H1 (cell line): ENCODE measurements around the gene MMP25. TPM values are rescaled to one million over a fixed set of nuclear protein-coding genes. Genes with fewer than 3 reads are reported as not detected.
"Not testable (repeated sequence)": the region's sequence is repeated elsewhere in the genome, so short reads cannot be mapped to it uniquely, and the experiment has no call there.

Experiments
- CTCF ChIA-PET: fragments of 300-600 bp; sonication (Branson Sonifier 250); formaldehyde crosslinking; loops from one replicate; lab custom pipeline; 2021; ENCODE audit not compliant: partially characterized antibody; lab: Charles Lee
- POLR2A ChIA-PET: fragments of 300-600 bp; sonication (Branson Sonifier 250); formaldehyde crosslinking; loops from one replicate; lab custom pipeline; 2021; ENCODE audit warnings: inconsistent platforms; ENCODE audit not compliant: partially characterized antibody; lab: Charles Lee
- DNase-seq, 2 experiments: peaks; one replicate each; pipeline versions ENCODE4 v3.0.0 to v3.0.0-alpha.2; 2010 to 2022; ENCODE audit warnings: low spot score in 2 of 2, low read depth in 1 of 2, mixed read lengths in 1 of 2
- FAIRE-seq: peaks from 2 replicates; lab custom pipeline; 2011; peaks lifted over from hg19 to GRCh38; lab: Jason Lieb, UNC
- H2AFZ ChIP-seq: 2 replicates; pipeline ENCODE4 v1.8.1; 2012; ENCODE audit warnings: low read length, inconsistent platforms
- H2AK5ac ChIP-seq: 2 replicates; pipeline ENCODE4 v1.6.1; 2013; ENCODE audit warnings: low read depth, low read length
- H2BK120ac ChIP-seq: replicated peaks from 2 replicates; pipeline ENCODE3; 2013; ENCODE audit warnings: low read depth, low read length, inconsistent platforms
- H2BK12ac ChIP-seq: 2 replicates; pipeline ENCODE4 v1.6.1; 2013; ENCODE audit warnings: low read depth, low read length
- H2BK15ac ChIP-seq: 2 replicates; pipeline ENCODE4 v1.6.1; 2013; ENCODE audit warnings: low read length
- H2BK20ac ChIP-seq: 2 replicates; pipeline ENCODE4 v1.6.1; 2013; ENCODE audit warnings: low read length
- H2BK5ac ChIP-seq: 2 replicates; pipeline ENCODE4 v1.6.1; 2013; ENCODE audit warnings: low read depth, low read length
- H3K14ac ChIP-seq: 2 replicates; pipeline ENCODE4 v1.6.1; 2013; ENCODE audit warnings: inconsistent platforms; ENCODE audit not compliant: insufficient read length
- H3K18ac ChIP-seq: 2 replicates; pipeline ENCODE4 v1.6.1; 2013; ENCODE audit warnings: low read length; ENCODE audit errors: extremely low read depth
- H3K23ac ChIP-seq: 2 replicates; pipeline ENCODE4 v1.6.1; 2013; ENCODE audit warnings: inconsistent platforms; ENCODE audit not compliant: insufficient read length
- H3K23me2 ChIP-seq: 2 replicates; pipeline ENCODE4 v1.6.1; 2013; ENCODE audit warnings: low read depth, low read length
- H3K27ac ChIP-seq: 2 replicates; pipeline ENCODE4 v1.6.1; 2011; ENCODE audit warnings: low read depth, low read length, inconsistent platforms
- H3K27me3 ChIP-seq, 4 experiments: replicated peaks in 1 of 4; 1 replicate in 1 of 4; 2 replicates in 3 of 4; pipeline versions ENCODE4 v1.6.1 to v1.8.1; 2011 to 2013; ENCODE audit warnings: low read length in 3 of 4, mild to moderate bottlenecking in 3 of 4, inconsistent platforms in 2 of 4, mixed read lengths in 2 of 4, moderate library complexity in 1 of 4; ENCODE audit not compliant: control insufficient read depth in 3 of 4, insufficient read depth in 3 of 4; ENCODE audit errors: extremely low read depth in 1 of 4
- H3K36me3 ChIP-seq, 4 experiments: 2 replicates each; pipeline versions ENCODE4 v1.6.1 to v1.8.1; 2011 to 2013; ENCODE audit warnings: mild to moderate bottlenecking in 4 of 4, low read length in 3 of 4, moderate library complexity in 2 of 4, control low read depth in 1 of 4, inconsistent platforms in 1 of 4; ENCODE audit not compliant: insufficient read depth in 4 of 4, control insufficient read depth in 2 of 4
- H3K4ac ChIP-seq: replicated peaks from 2 replicates; pipeline ENCODE3; 2013; ENCODE audit warnings: low read length, low read depth, mixed read lengths, inconsistent platforms; ENCODE audit not compliant: insufficient read length
- H3K4me1 ChIP-seq, 4 experiments: replicated peaks in 1 of 4; 1 replicate in 1 of 4; 2 replicates in 3 of 4; pipeline versions ENCODE4 v1.6.1 to v1.8.1; 2011 to 2013; ENCODE audit warnings: low read length in 3 of 4, inconsistent platforms in 2 of 4, mixed read lengths in 1 of 4; ENCODE audit not compliant: insufficient read depth in 4 of 4, control insufficient read depth in 3 of 4
- H3K4me2 ChIP-seq, 2 experiments: 2 replicates each; pipeline versions ENCODE4 v1.6.1 to v1.8.1; 2011 to 2013; ENCODE audit warnings: low read depth in 2 of 2, low read length in 2 of 2, control low read depth in 1 of 2, inconsistent platforms in 1 of 2, mild to moderate bottlenecking in 1 of 2; ENCODE audit not compliant: insufficient read depth in 1 of 2
- H3K4me3 ChIP-seq, 4 experiments: fragments of 200-600, 300-600 bp in 1 of 4; sonication (generic), shearing (Covaris generic), sonication (Bioruptor Twin) in 1 of 4; 2 replicates each; pipeline versions ENCODE4 v1.5.1 to v1.8.1; 2011 to 2016; ENCODE audit warnings: low read length in 4 of 4, low read depth in 3 of 4, control low read depth in 2 of 4, inconsistent platforms in 2 of 4, mild to moderate bottlenecking in 2 of 4, mixed read lengths in 1 of 4, moderate library complexity in 1 of 4; ENCODE audit not compliant: insufficient read depth in 2 of 4; ENCODE audit errors: extremely low read depth in 1 of 4
- H3K56ac ChIP-seq: replicated peaks from 2 replicates; pipeline ENCODE3; 2013; ENCODE audit warnings: low read depth, mild to moderate bottlenecking, mixed read lengths, low read length, inconsistent platforms; ENCODE audit not compliant: insufficient read length
- H3K79me1 ChIP-seq: 2 replicates; pipeline ENCODE4 v1.6.1; 2013; ENCODE audit warnings: low read depth, low read length, control low read depth
- H3K79me2 ChIP-seq, 2 experiments: 2 replicates each; pipeline versions ENCODE4 v1.6.1 to v1.8.1; 2012 to 2013; ENCODE audit warnings: low read length in 2 of 2, mild to moderate bottlenecking in 2 of 2, inconsistent platforms in 1 of 2; ENCODE audit not compliant: insufficient read depth in 2 of 2, control insufficient read depth in 1 of 2
- H3K9ac ChIP-seq, 4 experiments: replicated peaks in 1 of 4; 1 replicate in 1 of 4; 2 replicates in 3 of 4; pipeline versions ENCODE4 v1.6.1 to v1.8.1; 2011 to 2013; ENCODE audit warnings: low read depth in 3 of 4, low read length in 3 of 4, control low read depth in 2 of 4, mild to moderate bottlenecking in 2 of 4, moderate library complexity in 2 of 4, inconsistent platforms in 1 of 4; ENCODE audit errors: extremely low read depth in 1 of 4
- H3K9me3 ChIP-seq, 2 experiments: 2 replicates each; pipeline versions ENCODE4 v1.6.1 to v1.8.1; 2012 to 2013; ENCODE audit warnings: mild to moderate bottlenecking in 2 of 2, moderate library complexity in 2 of 2, control low read depth in 1 of 2, inconsistent platforms in 1 of 2, low read depth in 1 of 2, low read length in 1 of 2, mixed read lengths in 1 of 2; ENCODE audit not compliant: insufficient read depth in 2 of 2
- H4K20me1 ChIP-seq, 2 experiments: replicated peaks in 1 of 2; 2 replicates each; pipeline versions ENCODE3 to v1.8.1; 2011 to 2013; ENCODE audit warnings: inconsistent platforms in 2 of 2, low read length in 2 of 2, mild to moderate bottlenecking in 1 of 2; ENCODE audit not compliant: insufficient read depth in 2 of 2, control insufficient read depth in 1 of 2
- H4K5ac ChIP-seq: 2 replicates; pipeline ENCODE4 v1.6.1; 2013; ENCODE audit warnings: low read length, low read depth, mixed read lengths, inconsistent platforms; ENCODE audit not compliant: insufficient read length
- H4K8ac ChIP-seq: 2 replicates; pipeline ENCODE4 v1.8.0; 2013; ENCODE audit warnings: mild to moderate bottlenecking, moderate library complexity, low read length, inconsistent platforms; ENCODE audit not compliant: insufficient read depth; ENCODE audit errors: extremely low read depth
- H4K91ac ChIP-seq: replicated peaks from 2 replicates; pipeline ENCODE3; 2013; ENCODE audit warnings: low read length, mixed read lengths, inconsistent platforms; ENCODE audit not compliant: insufficient read length
- WGBS, 2 experiments: shearing (Covaris generic) in 1 of 2; methylation state at CpG; one replicate each; pipeline versions ENCODE4 v1.1.6 to v1.1.7; 2013 to 2015; ENCODE audit warnings: low lambda C conversion rate in 2 of 2, mixed read lengths in 2 of 2, inconsistent platforms in 1 of 2, low coverage in 1 of 2, missing lambda C conversion rate in 1 of 2; ENCODE audit not compliant: insufficient replicate concordance in 2 of 2, insufficient coverage in 1 of 2, insufficient read length in 1 of 2; ENCODE audit errors: extremely low coverage in 1 of 2, missing lambda C conversion rate in 1 of 2; 5-methylcytosine and 5-hydroxymethylcytosine counted together
- polyA plus RNA-seq, 7 experiments: library from polyadenylated mRNA; depleted of rRNA in 3 of 7; stranded (reverse) in 5 of 7; unstranded in 2 of 7; fragments of >200 nt in 5 of 7; fragments of 200-250 nt in 2 of 7; gene quantifications; 1 replicate in 5 of 7; 2 replicates in 1 of 7; 4 replicates in 1 of 7; pipeline versions ENCODE4 v1.2.1 to v1.2.3, GENCODE V29; 2011 to 2013; ENCODE audit warnings: missing spikeins in 2 of 7, mixed read lengths in 2 of 7
- total RNA-seq: library from RNA; stranded (reverse); fragmentation: NEBNext Ultra II Directional; extraction: Animal tissue kit (Norgen Biotek cat#: 25700); gene quantifications from 2 replicates; pipeline ENCODE4 v1.2.1, GENCODE V29; 2021

Gene MMP25
- total and polyA plus RNA-seq, 2 of the 8 experiments (the other 6 are each of a cell fraction or from before 2014, with no cell fraction given), result 7.7 to 26.7 TPM

- not testable (repeated sequence) for DNase-seq, H3K56ac ChIP-seq, H3K23me2 ChIP-seq, H3K4me3 ChIP-seq, H3K36me3 ChIP-seq, H3K79me1 ChIP-seq, H2AFZ ChIP-seq, H2BK12ac ChIP-seq, H3K23ac ChIP-seq, H3K27me3 ChIP-seq, H4K5ac ChIP-seq, H3K14ac ChIP-seq, H2BK120ac ChIP-seq, H2AK5ac ChIP-seq, FAIRE-seq, H3K27ac ChIP-seq, H2BK20ac ChIP-seq, H2BK15ac ChIP-seq, H4K8ac ChIP-seq, H3K4me2 ChIP-seq, H4K20me1 ChIP-seq, H3K4me1 ChIP-seq, H2BK5ac ChIP-seq, H3K4ac ChIP-seq, H3K18ac ChIP-seq, H3K9me3 ChIP-seq, H4K91ac ChIP-seq, H3K79me2 ChIP-seq, H3K9ac ChIP-seq
- POLR2A ChIA-PET, result interaction anchor here (0.6 to 1.5 kb wide), 8 partner anchors 9 to 58 kb away, joined by 3 to 5 read pairs (median 4); partner anchors contain the start of genes IL32 and ZSCAN10
- WGBS, 2 experiments, result 92% methylated on average over 10 of the region's 13 CpGs; no CpG with 5 or more reads in 1 of the 2 experiments
- CTCF ChIA-PET, result interaction anchor here (1.0 to 2.8 kb wide), 3 partner anchors 11 to 23 kb away, joined by 3 to 16 read pairs (median 3); no protein-coding TSS in a partner anchor
Observed at GRCh38 chr16:3081957-3082356, 35.6 kb downstream of the MMP25 start.

- H2BK12ac ChIP-seq, H3K27me3 ChIP-seq, H3K23me2 ChIP-seq, H3K79me1 ChIP-seq, H2BK5ac ChIP-seq, H3K27ac ChIP-seq, H3K36me3 ChIP-seq, H2AK5ac ChIP-seq, H2BK15ac ChIP-seq, H4K8ac ChIP-seq, H3K79me2 ChIP-seq, H3K23ac ChIP-seq, H4K20me1 ChIP-seq, FAIRE-seq, H3K14ac ChIP-seq, H3K56ac ChIP-seq, H3K4ac ChIP-seq, H2BK20ac ChIP-seq, H3K4me2 ChIP-seq, H4K5ac ChIP-seq, DNase-seq, H3K4me1 ChIP-seq, H2BK120ac ChIP-seq, H3K9ac ChIP-seq, H2AFZ ChIP-seq, H3K18ac ChIP-seq, H3K9me3 ChIP-seq, H3K4me3 ChIP-seq, H4K91ac ChIP-seq: not testable (repeated sequence)
- POLR2A ChIA-PET, result interaction anchor here (0.8 to 1.5 kb wide), 8 partner anchors 8 to 36 kb away, joined by 3 to 6 read pairs (median 4); partner anchors contain the start of gene ZSCAN10
- CTCF ChIA-PET, result interaction anchor here (0.8 to 2.8 kb wide), 6 partner anchors 12 to 53 kb away, joined by 3 to 16 read pairs (median 3); no protein-coding TSS in a partner anchor
- 92% methylated on average over 8 of the region's 8 CpGs; no CpG with 5 or more reads in 1 of the 2 experiments for WGBS, 2 experiments
Observed at GRCh38 chr16:3083408-3083807, 37.0 kb downstream of the MMP25 start.
